Mesothelial cell of epicardium (in vitro differentiated cells): ENCODE results near the gene MAN1A1. TPM values are rescaled to one million over a fixed set of nuclear protein-coding genes. Genes with fewer than 3 reads are reported as not detected.
A peak's percentile ranks its signal among the peaks of the same experiment; 100 is the strongest.

Experiments used
- DNase-seq, 2 experiments: peaks; one replicate each; pipeline ENCODE4 v3.0.0; 2021; ENCODE audit warnings: low spot score in 2 of 2; ENCODE audit not compliant: unreplicated experiment in 2 of 2
- H3K27ac Mint-ChIP-seq: 2 replicates; pipeline ENCODE4 v1.8.0; 2021; ENCODE audit warnings: mixed read lengths
- H3K27me3 Mint-ChIP-seq: 2 replicates; pipeline ENCODE4 v1.8.0; 2021; ENCODE audit warnings: low read depth, mixed read lengths
- H3K36me3 Mint-ChIP-seq: 2 replicates; pipeline ENCODE4 v1.8.0; 2021; ENCODE audit warnings: mixed read lengths
- H3K4me1 Mint-ChIP-seq: 2 replicates; pipeline ENCODE4 v1.8.0; 2021; ENCODE audit warnings: mixed read lengths
- H3K4me3 Mint-ChIP-seq: 2 replicates; pipeline ENCODE4 v1.8.0; 2021; ENCODE audit warnings: mild to moderate bottlenecking, moderate library complexity, mixed read lengths
- H3K9me3 Mint-ChIP-seq: 2 replicates; pipeline ENCODE4 v1.8.0; 2021; ENCODE audit warnings: mixed read lengths
- CTCF ChIP-seq: fragments of 200-600 bp; sonication (generic); IDR thresholded peaks from one replicate; pipeline ENCODE4 v1.5.0; 2021; ENCODE audit warnings: antibody characterized with exemption; ENCODE audit not compliant: unreplicated experiment
- total RNA-seq: library from RNA; stranded (reverse); gene quantifications from 3 replicates; pipeline ENCODE4 v1.2.1, GENCODE V29; 2021

The MAN1A1 gene
- 46.5 to 51.2 TPM (median 51.1 TPM) in 3 replicates for total RNA-seq

GRCh38 chr6:119349361-119350201 is at the start of gene MAN1A1:
Gene MAN1A1, minus strand, starts transcription at chr6:119349761. Its CDS starts 696 bp downstream, at chr6:119349065.
- peak within 1 kb of the TSS; percentile 83 for H3K27ac Mint-ChIP-seq
- peak within 1 kb of the TSS; percentile 84 for H3K4me3 Mint-ChIP-seq
- H3K4me1 Mint-ChIP-seq, result peaks cover 55% of the 10 kb centered on the region
- peak; percentile 84 to 95 for DNase-seq
- TF ChIP-seq CTCF, result no peak
- H3K27me3 Mint-ChIP-seq, result no peaks in the 10 kb centered on the region
- no peaks in the 10 kb centered on the region for H3K9me3 Mint-ChIP-seq
- H3K36me3 Mint-ChIP-seq, result peaks cover 8% of the 10 kb centered on the region

DNA sequence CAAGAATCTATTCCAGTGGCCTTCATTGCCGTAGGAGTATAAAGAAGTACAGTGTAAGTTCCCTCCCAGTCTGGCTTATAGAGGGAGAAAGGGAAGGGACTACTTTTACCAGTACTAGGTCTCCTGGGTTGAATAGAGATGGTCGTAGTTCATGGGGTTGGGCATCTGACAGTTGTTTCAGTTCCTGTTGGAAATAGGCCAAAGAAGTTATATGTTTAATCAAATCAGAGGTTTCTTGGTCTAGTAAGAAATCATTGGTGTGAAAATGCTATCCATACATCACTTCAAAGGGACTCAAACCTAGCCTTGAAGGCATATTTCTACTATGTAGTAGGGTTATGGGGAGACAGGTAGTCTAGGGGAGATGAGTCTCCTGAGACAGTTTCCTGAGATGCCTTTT is 45.6 kb upstream of the MAN1A1 start:
- no peak for DNase-seq
- H3K27me3 Mint-ChIP-seq, result no peaks in the 10 kb centered on the region
- H3K9me3 Mint-ChIP-seq, result peaks cover 13% of the 10 kb centered on the region
- H3K27ac Mint-ChIP-seq, result no peak overlapping the region
- H3K4me3 Mint-ChIP-seq, result no peak overlapping the region
- H3K36me3 Mint-ChIP-seq, result peaks cover 5% of the 10 kb centered on the region
- TF ChIP-seq CTCF, result no peak
- H3K4me1 Mint-ChIP-seq, result no peaks in the 10 kb centered on the region

- peaks cover 14% of the 10 kb centered on the region for H3K9me3 Mint-ChIP-seq
- no peak overlapping the region for H3K27ac Mint-ChIP-seq
- H3K36me3 Mint-ChIP-seq, result peaks cover 3% of the 10 kb centered on the region
- H3K4me1 Mint-ChIP-seq, result no peaks in the 10 kb centered on the region
- DNase-seq, result no peak
- no peaks in the 10 kb centered on the region for H3K27me3 Mint-ChIP-seq
- TF ChIP-seq CTCF, result no peak
- no peak overlapping the region for H3K4me3 Mint-ChIP-seq
Observed at GRCh38 chr6:119390247-119390793, 40.8 kb upstream of the MAN1A1 start.

GRCh38 chr6:119385994-119386393 is 36.4 kb upstream of the MAN1A1 start:
- Mint-ChIP-seq H3K27ac (no peak overlapping the region), H3K36me3 (peaks cover 17% of the 10 kb centered on the region), H3K4me3 (no peak overlapping the region), H3K9me3 (peaks cover 36% of the 10 kb centered on the region), H3K27me3 (no peaks in the 10 kb centered on the region), H3K4me1 (no peaks in the 10 kb centered on the region)
- no peak for DNase-seq
- no peak for TF ChIP-seq CTCF

- DNase-seq, result no peak
- Mint-ChIP-seq H3K27ac (no peak overlapping the region), H3K4me1 (no peaks in the 10 kb centered on the region), H3K9me3 (peaks cover 50% of the 10 kb centered on the region), H3K4me3 (no peak overlapping the region), H3K36me3 (peaks cover 20% of the 10 kb centered on the region), H3K27me3 (no peaks in the 10 kb centered on the region)
- no peak for TF ChIP-seq CTCF
Observed at GRCh38 chr6:119384444-119384843, 34.9 kb upstream of the MAN1A1 start.
